GM23338 (cell line): ENCODE results near the gene TASOR2. TPM values are rescaled to one million over a fixed set of nuclear protein-coding genes. Genes with fewer than 3 reads are reported as not detected.

Experiments used
- ATAC-seq: fragments of 200-7000 bp; cut with Tn5 transposase; 3 replicates; pipeline ENCODE4 v1.9.1; 2020
- DNase-seq: peaks from one replicate; pipeline ENCODE4 v3.0.0-alpha.2; 2015; ENCODE audit warnings: low spot score
- H2AFZ ChIP-seq: fragments of 200-600 bp; sonication (generic); 2 replicates; pipeline ENCODE4 v1.8.0; 2016; ENCODE audit warnings: antibody characterized with exemption, mild to moderate bottlenecking, moderate library complexity
- H3F3A ChIP-seq: fragments of 200-600 bp; sonication (generic); replicated peaks from 2 replicates; pipeline ENCODE4 v1.8.0; 2017; ENCODE audit warnings: antibody characterized with exemption, mixed run types, low read depth
- H3K27ac ChIP-seq: fragments of 200-600 bp; sonication (generic); 2 replicates; pipeline ENCODE4 v1.6.1; 2016; ENCODE audit warnings: low read depth
- H3K27me3 ChIP-seq: fragments of 200-600 bp; sonication (generic); 2 replicates; pipeline ENCODE4 v1.8.0; 2016; ENCODE audit warnings: mild to moderate bottlenecking, mixed run types, moderate library complexity; ENCODE audit not compliant: insufficient read depth
- H3K36me3 ChIP-seq: fragments of 200-600 bp; sonication (generic); 2 replicates; pipeline ENCODE4 v1.8.0; 2016; ENCODE audit warnings: mild to moderate bottlenecking; ENCODE audit not compliant: insufficient read depth
- H3K4me1 ChIP-seq: fragments of 200-600 bp; sonication (generic); 2 replicates; pipeline ENCODE4 v1.8.0; 2016; ENCODE audit warnings: mild to moderate bottlenecking, moderate library complexity; ENCODE audit not compliant: insufficient read depth
- H3K4me2 ChIP-seq: fragments of 200-600 bp; sonication (generic); 2 replicates; pipeline ENCODE4 v1.7.1; 2017; ENCODE audit warnings: mixed run types
- H3K4me3 ChIP-seq: fragments of 200-600 bp; sonication (generic); 2 replicates; pipeline ENCODE4 v1.6.1; 2016; ENCODE audit warnings: mixed run types
- H3K79me2 ChIP-seq: fragments of 200-600 bp; sonication (generic); replicated peaks from 2 replicates; pipeline ENCODE4 v1.8.0; 2017; ENCODE audit warnings: mild to moderate bottlenecking; ENCODE audit not compliant: insufficient read depth
- H3K9me2 ChIP-seq: fragments of 200-600 bp; sonication (generic); 2 replicates; pipeline ENCODE4 v1.8.0; 2017; ENCODE audit not compliant: insufficient read depth
- H4K20me1 ChIP-seq: fragments of 200-600 bp; sonication (generic); replicated peaks from 2 replicates; pipeline ENCODE4 v1.8.0; 2017; ENCODE audit warnings: mild to moderate bottlenecking; ENCODE audit not compliant: insufficient read depth
- H3K27ac Mint-ChIP-seq: 2 replicates; pipeline ENCODE4 v1.8.0; 2020; ENCODE audit warnings: inconsistent platforms, mild to moderate bottlenecking, moderate library complexity, mixed read lengths
- H3K27me3 Mint-ChIP-seq: 3 replicates; pipeline ENCODE4 v1.8.0; 2022; ENCODE audit warnings: low read depth, mild to moderate bottlenecking, moderate library complexity, mixed read lengths, inconsistent platforms; ENCODE audit not compliant: insufficient read depth, poor library complexity
- H3K36me3 Mint-ChIP-seq: 3 replicates; pipeline ENCODE4 v1.8.0; 2021; ENCODE audit warnings: low read depth, mild to moderate bottlenecking, inconsistent platforms, moderate library complexity, mixed read lengths
- H3K4me1 Mint-ChIP-seq: 3 replicates; pipeline ENCODE4 v1.8.0; 2020; ENCODE audit warnings: mild to moderate bottlenecking, inconsistent platforms, mixed read lengths
- H3K4me3 Mint-ChIP-seq: 3 replicates; pipeline ENCODE4 v1.8.0; 2021; ENCODE audit warnings: moderate library complexity, mild to moderate bottlenecking, inconsistent platforms, mixed read lengths
- H3K9me3 Mint-ChIP-seq: 3 replicates; pipeline ENCODE4 v1.8.0; 2020; ENCODE audit warnings: moderate library complexity, mild to moderate bottlenecking, inconsistent platforms, mixed read lengths
- CREB1 ChIP-seq: fragments of 250-450 bp; sonication (Bioruptor Pico); IDR thresholded peaks from 2 replicates; pipeline ENCODE4 v1.5.0; 2020; ENCODE audit warnings: low read depth, mild to moderate bottlenecking, moderate library complexity
- ETS1 ChIP-seq: IDR thresholded peaks from 2 replicates; pipeline ENCODE4 v1.6.1; 2016; ENCODE audit warnings: antibody characterized with exemption
- EZH2 ChIP-seq: fragments of 200-600 bp; sonication (generic); IDR thresholded peaks from one replicate; pipeline ENCODE4 v1.8.0; 2017; ENCODE audit warnings: antibody characterized with exemption, mild to moderate bottlenecking, low read depth; ENCODE audit not compliant: unreplicated experiment
- JUNB ChIP-seq: IDR thresholded peaks from one replicate; pipeline ENCODE4 v1.6.1; 2016; ENCODE audit warnings: antibody characterized with exemption; ENCODE audit not compliant: unreplicated experiment
- NANOG ChIP-seq: IDR thresholded peaks from 2 replicates; pipeline ENCODE4 v1.6.1; 2016; ENCODE audit warnings: antibody characterized with exemption, borderline replicate concordance
- POLR2AphosphoS5 ChIP-seq: IDR thresholded peaks from 2 replicates; pipeline ENCODE4 v1.6.1; 2016; ENCODE audit warnings: antibody characterized with exemption, low read depth
- STAT1 ChIP-seq: IDR thresholded peaks from one replicate; pipeline ENCODE4 v1.6.1; 2016; ENCODE audit warnings: antibody characterized with exemption; ENCODE audit not compliant: unreplicated experiment
- ZNF114 ChIP-seq: fragments of 250-450 bp; sonication (Bioruptor Pico); IDR thresholded peaks from 2 replicates; pipeline ENCODE4 v1.5.0; 2020; ENCODE audit warnings: mild to moderate bottlenecking, moderate library complexity
- ZNF331 ChIP-seq: fragments of 250-450 bp; sonication (Bioruptor Pico); IDR thresholded peaks from 2 replicates; pipeline ENCODE4 v1.5.0; 2020; ENCODE audit warnings: low read depth, mild to moderate bottlenecking, moderate library complexity
- ZNF462 ChIP-seq: fragments of 250-450 bp; sonication (Bioruptor Pico); IDR thresholded peaks from 2 replicates; pipeline ENCODE4 v1.5.0; 2020; ENCODE audit warnings: mild to moderate bottlenecking, moderate library complexity
- polyA plus RNA-seq: library from polyadenylated mRNA; unstranded; fragments of >200 nt; fragmentation: Nextera tagmentation; extraction: Ambion mirVana; gene quantifications from 2 replicates; pipeline ENCODE4 v1.2.1, GENCODE V29; 2016
- total RNA-seq: library from RNA; depleted of rRNA; stranded (reverse); fragments of >200 nt; shearing (Covaris generic); gene quantifications from 2 replicates; pipeline ENCODE4 v1.2.3, GENCODE V29; 2014
- TF ChIP-seq, protein P1 (sequence below): IDR thresholded peaks from one replicate; pipeline ENCODE4 v1.6.1; 2018; ENCODE audit warnings: antibody characterized with exemption; ENCODE audit not compliant: unreplicated experiment

The TASOR2 gene
- total and polyA plus RNA-seq, 2 experiments from 2014 or later = 45.2 to 110 TPM

GRCh38 chr10:5651388-5651764, 33.3 kb upstream of the TASOR2 start:
- no peak overlapping the region; the same call in 1 of the 2 replicates for H3K27ac Mint-ChIP-seq

More at GRCh38 chr10:5651388-5651764, 33.3 kb upstream of the TASOR2 start:
- Histone ChIP-seq H3K4me3 (no peak overlapping the region), H3K4me2 (no peak overlapping the region), H4K20me1 (no peaks in the 10 kb centered on the region; the same call in 1 of the 2 replicates), H3K9me2 (no peaks in the 10 kb centered on the region), H3K4me1 (no peaks in the 10 kb centered on the region), H3K79me2 (no peaks in the 10 kb centered on the region), H3F3A (no peaks in the 10 kb centered on the region), H3K27ac (no peak overlapping the region), H3K27me3 (no peaks in the 10 kb centered on the region), H3K36me3 (no peaks in the 10 kb centered on the region), H2AFZ (no peak overlapping the region)
- ATAC-seq (no peak), DNase-seq (no peak)
- Mint-ChIP-seq H3K27me3 (peaks cover 15% of the 10 kb centered on the region), H3K9me3 (no peaks in the 10 kb centered on the region), H3K36me3 (peaks cover 18% of the 10 kb centered on the region), H3K4me1 (peaks cover 18% of the 10 kb centered on the region), H3K4me3 (no peak overlapping the region)
- TF ChIP-seq JUNB (no peak), ZNF462 (CRISPR knock-in tag) (no peak), CREB1 (CRISPR knock-in tag) (no peak), ETS1 (no peak), ZNF331 (CRISPR knock-in tag) (no peak), NANOG (no peak), EZH2 (no peak), ZNF114 (CRISPR knock-in tag) (no peak), POLR2AphosphoS5 (no peak), STAT1 (no peak)
- TF ChIP-seq, protein P1, sequence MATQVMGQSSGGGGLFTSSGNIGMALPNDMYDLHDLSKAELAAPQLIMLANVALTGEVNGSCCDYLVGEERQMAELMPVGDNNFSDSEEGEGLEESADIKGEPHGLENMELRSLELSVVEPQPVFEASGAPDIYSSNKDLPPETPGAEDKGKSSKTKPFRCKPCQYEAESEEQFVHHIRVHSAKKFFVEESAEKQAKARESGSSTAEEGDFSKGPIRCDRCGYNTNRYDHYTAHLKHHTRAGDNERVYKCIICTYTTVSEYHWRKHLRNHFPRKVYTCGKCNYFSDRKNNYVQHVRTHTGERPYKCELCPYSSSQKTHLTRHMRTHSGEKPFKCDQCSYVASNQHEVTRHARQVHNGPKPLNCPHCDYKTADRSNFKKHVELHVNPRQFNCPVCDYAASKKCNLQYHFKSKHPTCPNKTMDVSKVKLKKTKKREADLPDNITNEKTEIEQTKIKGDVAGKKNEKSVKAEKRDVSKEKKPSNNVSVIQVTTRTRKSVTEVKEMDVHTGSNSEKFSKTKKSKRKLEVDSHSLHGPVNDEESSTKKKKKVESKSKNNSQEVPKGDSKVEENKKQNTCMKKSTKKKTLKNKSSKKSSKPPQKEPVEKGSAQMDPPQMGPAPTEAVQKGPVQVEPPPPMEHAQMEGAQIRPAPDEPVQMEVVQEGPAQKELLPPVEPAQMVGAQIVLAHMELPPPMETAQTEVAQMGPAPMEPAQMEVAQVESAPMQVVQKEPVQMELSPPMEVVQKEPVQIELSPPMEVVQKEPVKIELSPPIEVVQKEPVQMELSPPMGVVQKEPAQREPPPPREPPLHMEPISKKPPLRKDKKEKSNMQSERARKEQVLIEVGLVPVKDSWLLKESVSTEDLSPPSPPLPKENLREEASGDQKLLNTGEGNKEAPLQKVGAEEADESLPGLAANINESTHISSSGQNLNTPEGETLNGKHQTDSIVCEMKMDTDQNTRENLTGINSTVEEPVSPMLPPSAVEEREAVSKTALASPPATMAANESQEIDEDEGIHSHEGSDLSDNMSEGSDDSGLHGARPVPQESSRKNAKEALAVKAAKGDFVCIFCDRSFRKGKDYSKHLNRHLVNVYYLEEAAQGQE = no peak
